ENCODE measurements around the gene ZCCHC10.

GRCh38 chr5:133053448-133053847 is 27.1 kb upstream of the ZCCHC10 start:
- TF ChIP-seq POLR2A (IDR thresholded peaks at IDR 0.05; ENCODE audit: low read length) (no peak), GATA1 (IDR thresholded peaks at IDR 0.05; ENCODE audit: low read depth, low read length) (no peak)

All from erythroblast (primary cell).